AG04450 (cell line): ENCODE measurements around the gene SUSD4. TPM values are rescaled to one million over a fixed set of nuclear protein-coding genes. Genes with fewer than 3 reads are reported as not detected.
"Not testable (repeated sequence)": the region's sequence is repeated elsewhere in the genome, so short reads cannot be mapped to it uniquely, and the experiment has no call there.

Experiments
- CTCF ChIA-PET: fragments of 300-600, 350-600 bp; formaldehyde crosslinking; extraction: SDS; loops from one replicate; lab custom pipeline; 2022; ENCODE audit warnings: antibody characterized with exemption, inconsistent platforms; lab: Charles Lee
- POLR2A ChIA-PET: fragments of 350-600 bp; formaldehyde crosslinking; extraction: SDS; loops from one replicate; lab custom pipeline; 2021; ENCODE audit warnings: antibody characterized with exemption, inconsistent platforms; lab: Yijun Ruan, JAX
- DNase-seq: peaks from one replicate; pipeline ENCODE4 v3.0.0-alpha.2; 2011; ENCODE audit warnings: low read depth, low spot score
- H3K27ac ChIP-seq: one replicate; pipeline ENCODE4 v1.5.1; 2012; ENCODE audit warnings: low read depth, low read length, control low read depth
- H3K27me3 ChIP-seq: one replicate; pipeline ENCODE4 v1.6.0; 2012; ENCODE audit warnings: low read length; ENCODE audit not compliant: control insufficient read depth, insufficient read depth
- H3K4me3 ChIP-seq: 2 replicates; pipeline ENCODE4 v1.5.1; 2011; ENCODE audit warnings: mild to moderate bottlenecking, low read depth, low read length, control low read depth
- H3K9me3 ChIP-seq: 2 replicates; pipeline ENCODE4 v1.5.1; 2012; ENCODE audit warnings: low read length; ENCODE audit not compliant: control insufficient read depth, insufficient read depth
- polyA plus RNA-seq: library from polyadenylated mRNA; depleted of rRNA; stranded (reverse); fragments of >200 nt; gene quantifications from 2 replicates; pipeline ENCODE4 v1.2.3, GENCODE V29; 2011
- TF ChIP-seq, protein P1 (sequence below): IDR thresholded peaks from 2 replicates; pipeline ENCODE4 v1.5.1; 2011; ENCODE audit warnings: low read depth, low read length, control low read depth, inconsistent platforms

Gene SUSD4
- polyA plus RNA-seq, 1 experiment: 0.29 TPM

DNA sequence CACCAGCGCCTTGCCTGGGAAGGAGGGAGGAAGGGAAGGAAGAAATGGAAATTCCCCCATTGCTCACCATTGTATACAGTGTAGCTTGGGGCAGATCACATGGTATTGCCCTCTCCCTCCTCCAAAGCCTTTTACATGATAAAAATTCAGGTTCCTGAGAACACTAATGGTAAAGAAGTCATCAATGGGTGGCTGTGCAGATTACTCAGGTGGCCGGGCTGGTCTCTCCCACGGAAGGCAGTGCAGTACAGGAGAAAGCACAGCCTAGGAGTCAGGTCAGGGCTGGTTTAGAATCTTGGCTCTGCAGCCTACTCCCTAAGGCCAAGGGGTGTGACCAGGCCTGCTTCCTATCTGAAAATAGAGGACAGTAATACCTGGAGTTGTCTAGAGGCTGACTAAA, 107.9 kb downstream of the SUSD4 start:
- ChIA-PET POLR2A (no interaction called here), CTCF (no interaction called here)
- no peak overlapping the region for H3K27ac ChIP-seq
- no peak for DNase-seq
- no peaks in the 10 kb centered on the region for H3K9me3 ChIP-seq
- TF ChIP-seq, protein P1, sequence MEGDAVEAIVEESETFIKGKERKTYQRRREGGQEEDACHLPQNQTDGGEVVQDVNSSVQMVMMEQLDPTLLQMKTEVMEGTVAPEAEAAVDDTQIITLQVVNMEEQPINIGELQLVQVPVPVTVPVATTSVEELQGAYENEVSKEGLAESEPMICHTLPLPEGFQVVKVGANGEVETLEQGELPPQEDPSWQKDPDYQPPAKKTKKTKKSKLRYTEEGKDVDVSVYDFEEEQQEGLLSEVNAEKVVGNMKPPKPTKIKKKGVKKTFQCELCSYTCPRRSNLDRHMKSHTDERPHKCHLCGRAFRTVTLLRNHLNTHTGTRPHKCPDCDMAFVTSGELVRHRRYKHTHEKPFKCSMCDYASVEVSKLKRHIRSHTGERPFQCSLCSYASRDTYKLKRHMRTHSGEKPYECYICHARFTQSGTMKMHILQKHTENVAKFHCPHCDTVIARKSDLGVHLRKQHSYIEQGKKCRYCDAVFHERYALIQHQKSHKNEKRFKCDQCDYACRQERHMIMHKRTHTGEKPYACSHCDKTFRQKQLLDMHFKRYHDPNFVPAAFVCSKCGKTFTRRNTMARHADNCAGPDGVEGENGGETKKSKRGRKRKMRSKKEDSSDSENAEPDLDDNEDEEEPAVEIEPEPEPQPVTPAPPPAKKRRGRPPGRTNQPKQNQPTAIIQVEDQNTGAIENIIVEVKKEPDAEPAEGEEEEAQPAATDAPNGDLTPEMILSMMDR: no peak
- no peak overlapping the region for H3K4me3 ChIP-seq
- H3K27me3 ChIP-seq: peaks cover 6% of the 10 kb centered on the region

DNA sequence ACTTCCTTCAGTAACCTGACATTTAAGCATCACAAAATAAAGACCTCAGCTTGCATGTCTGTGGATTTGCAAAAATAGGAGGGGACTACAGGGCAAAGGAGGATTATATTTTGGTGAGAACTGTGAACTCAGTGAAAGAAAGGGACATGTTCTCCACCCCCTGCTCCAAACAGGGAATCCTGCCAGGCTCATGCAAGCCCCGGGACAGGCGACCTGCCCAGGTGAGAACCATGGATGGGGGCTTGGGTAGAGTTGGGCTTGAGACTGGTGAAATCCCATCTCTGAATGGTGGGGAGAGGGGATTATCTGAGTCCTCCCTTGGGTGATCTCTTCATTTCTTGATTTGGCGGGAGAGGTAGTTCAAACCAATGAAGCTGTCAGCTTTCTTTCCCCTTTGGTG, 110.1 kb downstream of the SUSD4 start:
- Histone ChIP-seq H3K9me3 (no peaks in the 10 kb centered on the region), H3K27ac (no peak overlapping the region), H3K4me3 (no peak overlapping the region), H3K27me3 (peaks cover 9% of the 10 kb centered on the region)
- CTCF ChIA-PET: no interaction called here
- DNase-seq: no peak
- TF ChIP-seq, protein P1: no peak
- POLR2A ChIA-PET: no interaction called here

DNA sequence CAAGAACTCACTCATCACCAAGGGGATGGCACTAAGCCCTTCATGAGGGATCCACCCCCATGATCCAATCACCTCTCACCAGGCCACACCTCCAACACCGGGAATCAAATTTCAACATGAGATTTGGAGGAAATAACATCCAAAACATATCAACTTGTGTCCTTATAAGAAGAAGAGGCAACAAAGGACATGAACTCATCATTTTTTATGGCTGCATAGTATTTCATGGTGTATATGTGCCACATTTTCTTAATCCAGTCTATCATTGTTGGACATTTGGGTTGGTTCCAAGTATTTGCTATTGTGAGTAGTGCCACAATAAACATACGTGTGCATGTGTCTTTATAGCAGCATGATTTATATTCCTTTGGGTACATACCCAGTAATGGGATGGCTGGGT, 112.6 kb downstream of the SUSD4 start:
- H3K9me3 ChIP-seq, H3K27ac ChIP-seq, DNase-seq, H3K27me3 ChIP-seq, H3K4me3 ChIP-seq, POLR2A ChIA-PET, CTCF ChIA-PET: not testable (repeated sequence)

DNA sequence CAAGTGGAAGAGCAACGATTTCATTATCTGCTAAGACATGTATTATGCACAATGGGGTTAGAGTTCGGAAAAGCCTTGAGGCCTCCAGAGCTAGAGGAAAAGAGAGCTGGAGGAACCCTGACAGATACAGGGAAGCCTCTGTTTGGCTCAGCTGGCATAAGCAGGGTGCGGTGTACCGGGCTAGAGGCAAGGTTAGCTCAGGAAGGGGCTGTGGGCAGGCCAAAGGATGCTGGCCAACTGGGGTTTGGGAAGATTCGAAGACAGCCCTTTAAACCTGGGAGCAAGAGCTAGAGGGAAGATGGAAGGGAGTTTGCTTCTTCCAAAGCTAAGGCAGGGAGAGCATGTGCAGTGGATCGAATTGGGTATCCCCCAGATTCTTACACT, 113.4 kb downstream of the SUSD4 start:
- ChIA-PET POLR2A (no interaction called here), CTCF (no interaction called here)
- no peak for DNase-seq
- Histone ChIP-seq H3K27me3 (peaks cover 8% of the 10 kb centered on the region), H3K4me3 (no peak overlapping the region), H3K27ac (no peak overlapping the region), H3K9me3 (no peaks in the 10 kb centered on the region)
- TF ChIP-seq, protein P1: no peak

DNA sequence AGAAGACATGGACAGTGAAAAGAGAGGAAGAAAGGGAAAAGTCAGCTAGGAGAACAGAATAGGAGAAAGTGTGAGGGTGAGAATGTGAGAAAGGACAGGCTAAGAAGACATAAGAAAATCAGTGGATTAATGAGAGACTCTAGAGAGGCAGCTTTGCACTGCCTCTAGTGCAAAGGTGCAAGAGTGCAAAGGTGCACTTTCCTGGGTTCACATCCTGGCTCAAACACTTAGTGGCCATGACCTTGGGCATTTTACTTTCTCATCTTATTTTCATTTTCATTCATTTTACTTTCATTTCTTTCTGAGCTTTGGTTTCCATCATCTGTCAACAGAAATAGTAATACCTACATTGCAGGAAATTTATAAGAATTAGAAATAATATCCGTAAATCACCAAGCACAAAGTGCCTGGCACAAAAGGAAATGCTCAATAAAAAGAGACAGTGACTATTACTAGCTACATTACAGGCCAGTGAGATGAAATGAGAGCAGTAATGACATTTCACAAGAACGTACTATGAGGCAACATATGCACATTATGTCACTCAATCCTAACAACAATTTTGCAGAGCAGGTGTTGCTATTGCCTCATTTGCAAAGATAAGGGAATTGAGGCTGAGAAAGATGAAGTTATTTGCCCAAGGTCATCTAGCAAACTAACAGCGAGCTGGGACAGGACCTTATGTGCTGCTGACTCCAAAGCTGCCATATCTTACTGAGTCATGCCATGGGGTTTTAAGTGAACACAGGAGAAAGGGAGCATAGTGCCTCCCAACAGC, 113.9 kb downstream of the SUSD4 start:
- ChIA-PET CTCF (interaction anchor here (0.9 kb wide), 1 partner anchor 116 kb away, joined by 5 read pairs; no protein-coding TSS in a partner anchor), POLR2A (no interaction called here)
- no peak overlapping the region for H3K4me3 ChIP-seq
- no peak overlapping the region for H3K27ac ChIP-seq
- TF ChIP-seq, protein P1: no peak
- H3K9me3 ChIP-seq: no peaks in the 10 kb centered on the region
- H3K27me3 ChIP-seq: peaks cover 8% of the 10 kb centered on the region
- no peak for DNase-seq
